ENCODE data around the gene CLTB.
"Not testable (repeated sequence)": the region's sequence is repeated elsewhere in the genome, so short reads cannot be mapped to it uniquely, and the experiment has no call there.

CLTB gene

GRCh38 chr5:176415952-176416924 lies at the start of gene CLTB:
CLTB (minus strand) TSS chr5:176416539; CDS start chr5:176416363, 176 bp downstream.
- DNase-seq (ENCODE audit: low read depth), result no peak

GRCh38 chr5:176463113-176463764 lies 46.9 kb upstream of the CLTB start:
- no peak for DNase-seq (ENCODE audit: low read depth)

GRCh38 chr5:176461349-176461748 lies 45.0 kb upstream of the CLTB start:
- no peak for DNase-seq (ENCODE audit: low read depth)

GRCh38 chr5:176458904-176459561 lies 42.7 kb upstream of the CLTB start:
- no peak for DNase-seq (ENCODE audit: low read depth)

- DNase-seq (ENCODE audit: low read depth), result no peak
Observed at GRCh38 chr5:176454724-176455394, 38.5 kb upstream of the CLTB start.

- DNase-seq (ENCODE audit: low read depth), result no peak
Observed at GRCh38 chr5:176450077-176450476, 33.7 kb upstream of the CLTB start.

GRCh38 chr5:176447978-176448608 lies 31.8 kb upstream of the CLTB start, which contains the start of gene FAF2:
FAF2 (plus strand) TSS chr5:176448385; CDS start chr5:176448408, 23 bp downstream.
- peak; percentile 98 for DNase-seq (ENCODE audit: low read depth)

GRCh38 chr5:176447591-176447977 lies 31.2 kb upstream of the CLTB start:
- DNase-seq (ENCODE audit: low read depth), result no peak

- no peak for DNase-seq (ENCODE audit: low read depth)
Observed at GRCh38 chr5:176446884-176447590, 30.7 kb upstream of the CLTB start.

GRCh38 chr5:176446028-176446665 lies 29.8 kb upstream of the CLTB start:
- no peak for DNase-seq (ENCODE audit: low read depth)

GRCh38 chr5:176444742-176445141 lies 28.4 kb upstream of the CLTB start:
- no peak for DNase-seq (ENCODE audit: low read depth)

- not testable (repeated sequence) for DNase-seq (ENCODE audit: low read depth)
Observed at GRCh38 chr5:176442911-176443310, 26.6 kb upstream of the CLTB start.

- DNase-seq (ENCODE audit: low read depth), result no peak
Observed at GRCh38 chr5:176441921-176442323, 25.6 kb upstream of the CLTB start.

- no peak for DNase-seq (ENCODE audit: low read depth)
Observed at GRCh38 chr5:176440927-176441706, 24.8 kb upstream of the CLTB start.

- DNase-seq (ENCODE audit: low read depth), result peak; percentile 65
Observed at GRCh38 chr5:176438959-176439757, 22.8 kb upstream of the CLTB start.

- peak; percentile 42 for DNase-seq (ENCODE audit: low read depth)
Observed at GRCh38 chr5:176436656-176437055, 20.3 kb upstream of the CLTB start.

- no peak for DNase-seq (ENCODE audit: low read depth)
Observed at GRCh38 chr5:176432707-176433106, 16.4 kb upstream of the CLTB start.

GRCh38 chr5:176429972-176430371 lies 13.6 kb upstream of the CLTB start:
- DNase-seq (ENCODE audit: low read depth), result no peak

GRCh38 chr5:176427971-176428370 lies 11.6 kb upstream of the CLTB start:
- DNase-seq (ENCODE audit: low read depth), result no peak
